OCI-LY3 (cell line): ENCODE results near the gene MYOF.

Experiments used
- EZH2phosphoT487 ChIP-seq: fragments of 200-600 bp; shearing (Covaris generic); IDR thresholded peaks from 2 replicates; pipeline ENCODE4 v1.6.1; 2018; ENCODE audit warnings: antibody characterized with exemption, mixed run types, low read depth
- TF ChIP-seq, protein P1 (sequence below): fragments of 200-600, 300-600 bp; sonication (generic); IDR thresholded peaks from 2 replicates; pipeline ENCODE4 v1.5.1; 2014; ENCODE audit warnings: antibody characterized with exemption, low read length, low read depth

DNA sequence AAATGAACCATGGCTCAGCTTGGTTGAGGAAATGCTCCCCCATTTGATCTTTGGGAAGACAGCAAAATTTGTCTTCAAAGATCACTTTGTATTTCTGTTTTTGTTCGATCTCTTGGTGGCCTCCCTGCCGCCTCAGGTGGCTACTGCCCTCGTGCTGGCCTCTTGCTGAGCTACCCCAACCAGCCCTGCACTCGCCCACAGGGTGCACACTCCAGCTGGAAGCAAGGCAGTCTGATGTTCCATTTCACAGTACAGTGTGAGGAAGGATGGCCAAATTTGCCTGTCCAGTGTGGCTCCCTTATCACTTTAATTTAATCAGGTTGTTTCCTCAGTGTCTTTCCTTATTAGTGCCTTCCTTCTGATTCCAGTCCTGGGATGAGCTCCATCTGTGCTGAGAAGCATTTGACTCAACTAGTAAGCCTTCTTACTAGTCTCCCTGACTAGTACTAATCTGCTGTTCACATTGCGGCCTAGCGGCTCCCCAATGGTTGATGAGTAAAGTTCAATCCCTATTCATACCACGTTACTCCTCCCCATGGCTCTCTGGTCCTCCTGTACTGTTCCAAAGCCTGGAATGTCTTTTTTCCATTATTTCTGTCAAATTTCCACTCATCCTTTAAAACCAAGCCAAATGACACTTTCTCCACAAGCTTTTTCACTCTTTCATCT is 8.2 kb downstream of the MYOF start:
- TF ChIP-seq, protein P1, sequence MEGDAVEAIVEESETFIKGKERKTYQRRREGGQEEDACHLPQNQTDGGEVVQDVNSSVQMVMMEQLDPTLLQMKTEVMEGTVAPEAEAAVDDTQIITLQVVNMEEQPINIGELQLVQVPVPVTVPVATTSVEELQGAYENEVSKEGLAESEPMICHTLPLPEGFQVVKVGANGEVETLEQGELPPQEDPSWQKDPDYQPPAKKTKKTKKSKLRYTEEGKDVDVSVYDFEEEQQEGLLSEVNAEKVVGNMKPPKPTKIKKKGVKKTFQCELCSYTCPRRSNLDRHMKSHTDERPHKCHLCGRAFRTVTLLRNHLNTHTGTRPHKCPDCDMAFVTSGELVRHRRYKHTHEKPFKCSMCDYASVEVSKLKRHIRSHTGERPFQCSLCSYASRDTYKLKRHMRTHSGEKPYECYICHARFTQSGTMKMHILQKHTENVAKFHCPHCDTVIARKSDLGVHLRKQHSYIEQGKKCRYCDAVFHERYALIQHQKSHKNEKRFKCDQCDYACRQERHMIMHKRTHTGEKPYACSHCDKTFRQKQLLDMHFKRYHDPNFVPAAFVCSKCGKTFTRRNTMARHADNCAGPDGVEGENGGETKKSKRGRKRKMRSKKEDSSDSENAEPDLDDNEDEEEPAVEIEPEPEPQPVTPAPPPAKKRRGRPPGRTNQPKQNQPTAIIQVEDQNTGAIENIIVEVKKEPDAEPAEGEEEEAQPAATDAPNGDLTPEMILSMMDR = no peak
- no peak for TF ChIP-seq EZH2phosphoT487
